Middle frontal gyrus (tissue), 1 donor: ENCODE measurements around the gene ATXN3.

ENCODE experiments used
- DNase-seq: peaks from one replicate; pipeline ENCODE4 v3.0.0-alpha.2; 2015; ENCODE audit warnings: low spot score; ENCODE audit errors: extremely low spot score

Gene ATXN3

GRCh38 chr14:92009604-92010003, 96.8 kb downstream of the ATXN3 start:
- DNase-seq, result no peak
